Neuronal stem cell (in vitro differentiated cells): ENCODE results near the gene DPM1.
A peak's percentile ranks its signal among the peaks of the same experiment; 100 is the strongest.

Source experiments
- DNase-seq: peaks from one replicate; pipeline ENCODE4 v3.0.0-alpha.2; 2013; ENCODE audit warnings: low spot score
- H2AFZ ChIP-seq: one replicate; pipeline ENCODE4 v1.6.1; 2013; ENCODE audit warnings: mild to moderate bottlenecking, low read length, inconsistent platforms
- H2AK5ac ChIP-seq: 2 replicates; pipeline ENCODE4 v1.6.1; 2013; ENCODE audit warnings: low read depth, mild to moderate bottlenecking, inconsistent platforms, low read length, moderate library complexity, mixed read lengths
- H2BK120ac ChIP-seq: 2 replicates; pipeline ENCODE4 v1.6.1; 2013; ENCODE audit warnings: low read depth, mild to moderate bottlenecking, inconsistent platforms, low read length, moderate library complexity, mixed read lengths
- H2BK12ac ChIP-seq: one replicate; pipeline ENCODE4 v1.6.1; 2013; ENCODE audit warnings: low read length, inconsistent platforms
- H2BK15ac ChIP-seq: 2 replicates; pipeline ENCODE4 v1.6.1; 2013; ENCODE audit warnings: mild to moderate bottlenecking, low read length, inconsistent platforms, mixed read lengths
- H2BK5ac ChIP-seq: one replicate; pipeline ENCODE4 v1.6.1; 2013; ENCODE audit warnings: inconsistent platforms, mild to moderate bottlenecking, low read length, moderate library complexity
- H3K14ac ChIP-seq: one replicate; pipeline ENCODE4 v1.6.1; 2013; ENCODE audit warnings: low read length, inconsistent platforms
- H3K18ac ChIP-seq: 2 replicates; pipeline ENCODE4 v1.6.1; 2013; ENCODE audit warnings: low read length, inconsistent platforms
- H3K23ac ChIP-seq: 2 replicates; pipeline ENCODE4 v1.6.1; 2013; ENCODE audit warnings: low read depth, mild to moderate bottlenecking, mixed read lengths, low read length, inconsistent platforms; ENCODE audit not compliant: poor library complexity
- H3K27ac ChIP-seq: replicated peaks from 3 replicates; pipeline ENCODE4 v1.5.1; 2013; ENCODE audit warnings: low read length, inconsistent platforms
- H3K27me3 ChIP-seq, 3 experiments: 2 replicates each; pipeline ENCODE4 v1.6.1; 2013; ENCODE audit warnings: low read length in 3 of 3, mild to moderate bottlenecking in 2 of 3, inconsistent platforms in 1 of 3, low read depth in 1 of 3, mixed read lengths in 1 of 3, moderate library complexity in 1 of 3; ENCODE audit not compliant: control insufficient read depth in 3 of 3, insufficient read depth in 3 of 3
- H3K36me3 ChIP-seq, 2 donors: replicated peaks in 1 of 2; 2 replicates each; pipeline ENCODE4 v1.6.1; 2013; ENCODE audit warnings: low read length in 2 of 2; ENCODE audit not compliant: control insufficient read depth in 2 of 2, insufficient read depth in 2 of 2
- H3K4ac ChIP-seq: 2 replicates; pipeline ENCODE4 v1.6.1; 2013; ENCODE audit warnings: inconsistent platforms, mild to moderate bottlenecking, low read length, moderate library complexity
- H3K4me1 ChIP-seq, 2 donors: 1 replicate in 1 of 2; 2 replicates in 1 of 2; pipeline ENCODE4 v1.6.1; 2013; ENCODE audit warnings: low read length in 2 of 2, low read depth in 1 of 2; ENCODE audit not compliant: control insufficient read depth in 2 of 2, insufficient read depth in 1 of 2
- H3K4me2 ChIP-seq: one replicate; pipeline ENCODE4 v1.6.1; 2013; ENCODE audit warnings: mild to moderate bottlenecking, low read length, inconsistent platforms; ENCODE audit not compliant: insufficient read depth, poor library complexity, severe bottlenecking
- H3K4me3 ChIP-seq, 2 donors: 2 replicates each; pipeline ENCODE4 v1.5.1; 2013; ENCODE audit warnings: low read length in 2 of 2, mild to moderate bottlenecking in 2 of 2, inconsistent platforms in 1 of 2, moderate library complexity in 1 of 2
- H3K79me1 ChIP-seq: one replicate; pipeline ENCODE4 v1.6.1; 2013; ENCODE audit warnings: low read depth, mild to moderate bottlenecking, inconsistent platforms, low read length, moderate library complexity
- H3K9ac ChIP-seq: one replicate; pipeline ENCODE4 v1.6.1; 2013; ENCODE audit warnings: mild to moderate bottlenecking, low read depth, low read length, inconsistent platforms; ENCODE audit not compliant: poor library complexity
- H3K9me3 ChIP-seq, 2 donors: replicated peaks in 1 of 2; 2 replicates each; pipeline versions ENCODE3 to v1.6.1; 2013; ENCODE audit warnings: low read length in 2 of 2, mild to moderate bottlenecking in 2 of 2, inconsistent platforms in 1 of 2, low read depth in 1 of 2, mixed read lengths in 1 of 2, moderate library complexity in 1 of 2; ENCODE audit not compliant: control insufficient read depth in 2 of 2, insufficient read depth in 1 of 2
- H4K8ac ChIP-seq: one replicate; pipeline ENCODE4 v1.6.1; 2013; ENCODE audit warnings: low read depth, mild to moderate bottlenecking, inconsistent platforms, low read length, moderate library complexity
- H4K91ac ChIP-seq: one replicate; pipeline ENCODE4 v1.6.1; 2013; ENCODE audit warnings: low read length, low read depth, mild to moderate bottlenecking, inconsistent platforms; ENCODE audit not compliant: poor library complexity
- WGBS, 2 donors: extraction: QIAGEN DNeasy Blood & Tissue Kit; methylation state at CpG; one replicate each; pipeline ENCODE4 v1.1.7; 2013; ENCODE audit warnings: missing lambda C conversion rate in 2 of 2, mixed read lengths in 1 of 2; ENCODE audit not compliant: insufficient read length in 2 of 2, insufficient replicate concordance in 1 of 2; ENCODE audit errors: extremely low coverage in 2 of 2; 5-methylcytosine and 5-hydroxymethylcytosine counted together

The DPM1 gene

DNA sequence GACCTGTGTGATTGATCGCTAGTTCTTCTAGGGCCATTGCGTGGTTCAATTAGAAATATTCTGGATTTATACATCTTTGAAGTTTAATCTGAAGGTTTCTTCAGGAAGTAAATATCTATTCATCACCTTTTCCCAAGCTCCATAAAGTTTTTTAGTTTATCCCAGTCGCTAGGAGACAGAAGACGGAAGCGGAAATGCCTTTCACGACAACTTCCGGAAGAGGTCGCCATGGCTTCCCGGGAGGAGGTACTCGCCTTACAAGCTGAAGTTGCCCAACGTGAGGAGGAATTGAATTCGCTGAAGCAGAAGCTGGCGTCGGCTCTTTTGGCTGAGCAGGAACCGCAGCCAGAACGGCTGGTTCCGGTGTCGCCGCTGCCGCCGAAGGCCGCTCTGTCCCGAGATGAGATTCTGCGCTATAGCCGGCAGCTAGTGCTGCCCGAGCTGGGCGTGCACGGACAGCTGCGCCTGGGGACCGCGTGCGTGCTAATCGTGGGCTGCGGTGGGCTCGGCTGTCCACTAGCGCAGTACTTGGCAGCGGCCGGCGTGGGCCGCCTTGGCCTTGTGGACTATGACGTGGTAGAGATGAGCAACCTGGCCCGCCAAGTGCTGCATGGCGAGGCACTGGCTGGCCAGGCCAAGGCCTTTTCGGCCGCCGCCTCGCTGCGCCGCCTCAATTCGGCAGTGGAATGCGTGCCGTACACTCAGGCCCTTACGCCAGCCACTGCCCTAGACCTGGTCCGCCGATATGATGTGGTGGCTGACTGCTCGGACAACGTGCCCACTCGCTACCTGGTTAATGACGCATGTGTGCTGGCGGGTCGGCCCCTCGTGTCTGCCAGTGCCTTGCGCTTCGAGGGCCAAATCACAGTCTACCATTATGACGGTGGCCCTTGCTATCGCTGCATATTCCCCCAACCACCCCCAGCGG, 547 bp upstream of the DPM1 start, which contains the start of gene MOCS3:
TSS of gene MOCS3 (plus strand) at position 204 of the 928 bp plus-strand sequence. CDS start at position 229, 25 bp downstream.
- H3K14ac ChIP-seq: peak within 1 kb of the TSS; percentile 82
- H3K9me3 ChIP-seq: no peaks in the 10 kb centered on the region
- H3K27ac ChIP-seq: no peak within 1 kb of the TSS
- peak within 1 kb of the TSS; percentile 90 to 98 for H3K4me3 ChIP-seq
- H3K36me3 ChIP-seq: peaks cover 7 to 44% of the 10 kb centered on the region in 2 donors
- peak within 1 kb of the TSS; percentile 96 for H3K4me2 ChIP-seq
- H3K79me1 ChIP-seq: peaks cover 14% of the 10 kb centered on the region
- H2BK5ac ChIP-seq: peak within 1 kb of the TSS; percentile 87
- peak within 1 kb of the TSS; percentile 56 for H3K23ac ChIP-seq
- H3K18ac ChIP-seq: peak within 1 kb of the TSS; percentile 38
- no CpG with 5 or more reads among the region's 67 CpGs for WGBS, 2 donors
- H2BK12ac ChIP-seq: no peak within 1 kb of the TSS
- peak within 1 kb of the TSS; percentile 83 for H2AFZ ChIP-seq
- H2AK5ac ChIP-seq: peak within 1 kb of the TSS; percentile 98
- H2BK120ac ChIP-seq: peak within 1 kb of the TSS; percentile 74
- H2BK15ac ChIP-seq: peak within 1 kb of the TSS; percentile 89
- H3K9ac ChIP-seq: peak within 1 kb of the TSS; percentile 99
- peak; percentile 90 for DNase-seq
- peak within 1 kb of the TSS; percentile 65 for H4K8ac ChIP-seq
- peaks cover 15 to 18% of the 10 kb centered on the region in 2 donors for H3K4me1 ChIP-seq
- H3K27me3 ChIP-seq: no peaks in the 10 kb centered on the region
- H3K4ac ChIP-seq: peak within 1 kb of the TSS; percentile 84
- H4K91ac ChIP-seq: peak within 1 kb of the TSS; percentile 68

GRCh38 chr20:50957276-50957675, 1.1 kb downstream of the DPM1 start:
- no peak overlapping the region for H2BK15ac ChIP-seq
- no peak overlapping the region for H2AFZ ChIP-seq
- no peak overlapping the region for H4K91ac ChIP-seq
- peaks cover 15 to 18% of the 10 kb centered on the region in 2 donors for H3K4me1 ChIP-seq
- H2BK120ac ChIP-seq: no peak overlapping the region
- no peak overlapping the region for H3K23ac ChIP-seq
- H3K14ac ChIP-seq: no peak overlapping the region
- no peak overlapping the region for H3K18ac ChIP-seq
- H3K4me2 ChIP-seq: peak overlapping the region; percentile 35
- no peaks in the 10 kb centered on the region for H3K9me3 ChIP-seq
- H3K36me3 ChIP-seq: peaks cover 7 to 60% of the 10 kb centered on the region in 2 donors
- no peak overlapping the region for H3K27ac ChIP-seq
- H3K79me1 ChIP-seq: peaks cover 14% of the 10 kb centered on the region
- DNase-seq: no peak
- H3K4ac ChIP-seq: no peak overlapping the region
- H3K9ac ChIP-seq: no peak overlapping the region
- H2BK12ac ChIP-seq: no peak overlapping the region
- no peak overlapping the region for H2AK5ac ChIP-seq
- H3K4me3 ChIP-seq: peak overlapping the region; percentile 38 to 90
- WGBS, 2 donors: no CpG with 5 or more reads among the region's 7 CpGs
- no peak overlapping the region for H2BK5ac ChIP-seq
- H4K8ac ChIP-seq: no peak overlapping the region
- no peaks in the 10 kb centered on the region for H3K27me3 ChIP-seq

GRCh38 chr20:50953821-50954220, 4.5 kb downstream of the DPM1 start:
- no peak overlapping the region for H3K9ac ChIP-seq
- H3K27ac ChIP-seq: no peak overlapping the region
- H3K36me3 ChIP-seq: peaks cover 11 to 71% of the 10 kb centered on the region in 2 donors
- H3K79me1 ChIP-seq: peaks cover 6% of the 10 kb centered on the region
- no peak overlapping the region for H2BK15ac ChIP-seq
- H3K23ac ChIP-seq: no peak overlapping the region
- no peak overlapping the region for H3K14ac ChIP-seq
- H2AK5ac ChIP-seq: no peak overlapping the region
- DNase-seq: no peak
- H4K8ac ChIP-seq: no peak overlapping the region
- H2BK5ac ChIP-seq: no peak overlapping the region
- H3K4me2 ChIP-seq: no peak overlapping the region
- H3K4me1 ChIP-seq: peaks cover 6 to 9% of the 10 kb centered on the region in 2 donors
- H3K18ac ChIP-seq: no peak overlapping the region
- H3K4ac ChIP-seq: no peak overlapping the region
- H4K91ac ChIP-seq: no peak overlapping the region
- H3K27me3 ChIP-seq: no peaks in the 10 kb centered on the region
- H2BK120ac ChIP-seq: no peak overlapping the region
- no peak overlapping the region for H3K4me3 ChIP-seq
- no peak overlapping the region for H2BK12ac ChIP-seq
- no peaks in the 10 kb centered on the region for H3K9me3 ChIP-seq
- H2AFZ ChIP-seq: no peak overlapping the region

GRCh38 chr20:50953196-50953595, 5.1 kb downstream of the DPM1 start:
- Histone ChIP-seq H3K23ac (no peak overlapping the region), H3K9ac (no peak overlapping the region), H4K8ac (no peak overlapping the region), H2BK120ac (no peak overlapping the region), H3K36me3 (peaks cover 11 to 77% of the 10 kb centered on the region in 2 donors), H4K91ac (no peak overlapping the region), H3K27ac (no peak overlapping the region), H3K27me3 (no peaks in the 10 kb centered on the region), H3K14ac (no peak overlapping the region), H3K9me3 (no peaks in the 10 kb centered on the region), H2BK12ac (no peak overlapping the region), H2BK15ac (no peak overlapping the region), H2AK5ac (no peak overlapping the region), H2AFZ (no peak overlapping the region), H3K18ac (no peak overlapping the region), H3K4me2 (no peak overlapping the region), H3K4me3 (no peak overlapping the region), H3K4ac (no peak overlapping the region), H3K4me1 (peaks cover 6 to 9% of the 10 kb centered on the region in 2 donors), H2BK5ac (no peak overlapping the region), H3K79me1 (peaks cover 4% of the 10 kb centered on the region)
- no peak for DNase-seq
- WGBS, 2 donors: no CpG with 5 or more reads among the region's 2 CpGs
